Gastroesophageal sphincter (tissue), 3 donors: ENCODE measurements around the gene PPP1R14B.

Source experiments
- POLR2A ChIP-seq, 2 donors: fragments of 450-650 bp; IDR thresholded peaks; one replicate each; pipeline ENCODE4 v1.6.1; 2017; ENCODE audit warnings: antibody characterized with exemption in 2 of 2, mild to moderate bottlenecking in 2 of 2, moderate library complexity in 1 of 2
- TF ChIP-seq, protein P1 (sequence below), 4 experiments: fragments of 200-600 bp in 2 of 4; fragments of 450-650 bp in 2 of 4; sonication (generic) in 1 of 4; IDR thresholded peaks; one replicate each; pipeline ENCODE4 v1.5.1; 2017 to 2019; ENCODE audit warnings: antibody characterized with exemption in 4 of 4, mild to moderate bottlenecking in 2 of 4, moderate library complexity in 2 of 4

DNA sequence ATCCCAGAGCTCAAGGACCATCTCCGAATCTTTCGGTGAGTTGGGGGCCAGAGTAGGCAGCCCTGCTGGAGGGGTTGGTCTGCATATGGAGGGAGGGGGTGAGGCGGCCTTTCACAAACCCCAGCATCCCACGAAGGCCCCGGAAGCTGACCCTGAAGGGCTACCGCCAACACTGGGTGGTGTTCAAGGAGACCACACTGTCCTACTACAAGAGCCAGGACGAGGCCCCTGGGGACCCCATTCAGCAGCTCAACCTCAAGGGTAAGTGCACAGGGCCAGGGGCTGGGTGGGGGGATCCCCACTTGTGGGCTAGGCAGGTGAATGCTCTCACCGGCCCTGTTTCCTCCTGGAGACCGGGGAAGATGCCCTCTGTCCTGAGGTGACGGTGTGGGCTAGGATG, 27.0 kb downstream of the PPP1R14B start:
- TF ChIP-seq, protein P1, sequence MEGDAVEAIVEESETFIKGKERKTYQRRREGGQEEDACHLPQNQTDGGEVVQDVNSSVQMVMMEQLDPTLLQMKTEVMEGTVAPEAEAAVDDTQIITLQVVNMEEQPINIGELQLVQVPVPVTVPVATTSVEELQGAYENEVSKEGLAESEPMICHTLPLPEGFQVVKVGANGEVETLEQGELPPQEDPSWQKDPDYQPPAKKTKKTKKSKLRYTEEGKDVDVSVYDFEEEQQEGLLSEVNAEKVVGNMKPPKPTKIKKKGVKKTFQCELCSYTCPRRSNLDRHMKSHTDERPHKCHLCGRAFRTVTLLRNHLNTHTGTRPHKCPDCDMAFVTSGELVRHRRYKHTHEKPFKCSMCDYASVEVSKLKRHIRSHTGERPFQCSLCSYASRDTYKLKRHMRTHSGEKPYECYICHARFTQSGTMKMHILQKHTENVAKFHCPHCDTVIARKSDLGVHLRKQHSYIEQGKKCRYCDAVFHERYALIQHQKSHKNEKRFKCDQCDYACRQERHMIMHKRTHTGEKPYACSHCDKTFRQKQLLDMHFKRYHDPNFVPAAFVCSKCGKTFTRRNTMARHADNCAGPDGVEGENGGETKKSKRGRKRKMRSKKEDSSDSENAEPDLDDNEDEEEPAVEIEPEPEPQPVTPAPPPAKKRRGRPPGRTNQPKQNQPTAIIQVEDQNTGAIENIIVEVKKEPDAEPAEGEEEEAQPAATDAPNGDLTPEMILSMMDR (IDR thresholded peaks at IDR 0.05) = no peak
- TF ChIP-seq POLR2A (IDR thresholded peaks at IDR 0.05) = no peak
